Activated CD4-positive, alpha-beta T cell treated with anti-CD3 and anti-CD28 coated beads, Interleukin-2, Interleukin-6, amounts not matched to agents 100 ng/mL and 50 ng/mL, durations not matched to agents 16 hours and 8 hours (primary cell): ENCODE results near the gene C11orf71.

Source experiments
- DNase-seq: peaks from one replicate; pipeline ENCODE4 v3.0.0-alpha.2; 2020

C11orf71 gene, protein sequence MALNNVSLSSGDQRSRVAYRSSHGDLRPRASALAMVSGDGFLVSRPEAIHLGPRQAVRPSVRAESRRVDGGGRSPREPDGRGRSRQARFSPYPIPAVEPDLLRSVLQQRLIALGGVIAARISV

DNA sequence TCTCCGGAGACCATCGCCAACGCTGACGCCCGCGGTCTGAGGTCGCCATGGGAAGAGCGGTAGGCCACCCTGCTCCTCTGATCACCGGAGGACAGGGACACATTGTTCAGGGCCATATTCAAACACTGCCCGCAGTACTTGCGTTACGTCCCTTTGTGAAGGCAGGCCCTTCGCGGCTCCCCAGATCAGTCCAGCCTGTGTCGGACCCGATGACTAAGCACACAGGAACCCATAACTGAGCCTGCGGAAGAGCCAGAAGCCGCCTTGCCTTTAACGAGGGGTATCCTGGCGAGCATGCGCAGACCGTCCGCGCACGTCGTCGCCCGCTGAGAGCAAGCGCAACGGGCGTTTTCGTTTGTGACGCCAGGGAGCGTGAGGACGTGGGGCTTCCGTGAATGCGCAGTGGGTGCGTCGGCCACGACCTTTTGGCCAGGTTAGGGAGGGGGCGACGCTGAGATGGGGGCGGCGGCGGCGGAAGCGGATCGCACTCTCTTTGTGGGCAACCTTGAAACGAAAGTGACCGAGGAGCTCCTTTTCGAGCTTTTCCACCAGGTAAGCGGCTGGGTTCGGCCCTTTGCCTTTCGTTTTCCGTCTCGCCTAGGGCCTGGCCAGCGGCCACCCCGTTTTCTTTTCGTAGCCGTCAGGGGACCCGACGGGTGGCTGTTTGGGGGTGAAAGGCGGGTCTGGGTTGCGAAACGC, at the start of gene C11orf71, which contains the start of gene RBM7:
C11orf71 (minus strand) TSS at position 296 of the 699 bp plus-strand sequence; CDS start at position 116, 180 bp downstream.
RBM7 (plus strand) TSS at position 451 of the 699 bp plus-strand sequence; CDS start at position 457, 6 bp downstream.
- DNase-seq = peak; percentile 98

DNA sequence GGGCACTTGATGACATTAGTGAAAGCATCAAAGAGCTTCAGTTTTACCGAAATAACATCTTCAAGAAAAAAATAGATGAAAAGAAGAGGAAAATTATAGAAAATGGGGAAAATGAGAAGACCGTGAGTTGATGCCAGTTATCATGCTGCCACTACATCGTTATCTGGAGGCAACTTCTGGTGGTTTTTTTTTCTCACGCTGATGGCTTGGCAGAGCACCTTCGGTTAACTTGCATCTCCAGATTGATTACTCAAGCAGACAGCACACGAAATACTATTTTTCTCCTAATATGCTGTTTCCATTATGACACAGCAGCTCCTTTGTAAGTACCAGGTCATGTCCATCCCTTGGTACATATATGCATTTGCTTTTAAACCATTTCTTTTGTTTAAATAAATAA, 49.5 kb upstream of the C11orf71 start:
- DNase-seq = no peak

DNA sequence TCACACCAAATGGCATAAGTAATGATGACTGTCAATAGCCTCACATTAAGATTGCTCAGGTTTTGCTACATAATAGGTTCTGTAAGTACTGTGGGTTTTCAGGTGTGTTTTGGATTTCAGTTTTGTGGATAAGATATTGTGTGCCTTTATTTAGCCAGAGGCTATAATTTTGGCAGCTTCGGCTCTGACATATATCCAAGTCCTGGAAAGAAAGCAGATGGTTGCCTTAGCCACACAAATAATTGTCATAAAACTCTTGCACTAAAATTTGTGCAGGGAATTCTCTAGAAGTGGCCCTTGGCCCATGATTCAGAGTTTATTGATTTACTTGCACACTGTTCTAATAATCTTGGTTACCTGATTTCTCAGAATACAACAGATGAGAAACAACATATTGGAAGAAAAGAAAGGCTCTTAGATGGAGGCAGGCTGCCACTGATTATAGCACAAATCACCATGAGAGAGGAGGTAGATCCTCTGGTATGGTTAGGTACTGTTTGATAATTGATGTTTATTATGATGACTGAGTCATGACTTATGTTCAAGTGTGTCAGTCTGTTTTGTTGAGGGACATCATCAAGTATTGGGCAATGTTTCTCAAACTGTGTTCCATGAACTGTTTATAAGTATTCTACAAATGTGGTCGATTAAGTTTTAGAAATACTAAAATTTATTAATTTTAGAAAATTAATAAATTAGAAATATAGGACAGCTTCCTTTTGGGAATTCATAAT, 48.6 kb upstream of the C11orf71 start:
- no peak for DNase-seq

DNA sequence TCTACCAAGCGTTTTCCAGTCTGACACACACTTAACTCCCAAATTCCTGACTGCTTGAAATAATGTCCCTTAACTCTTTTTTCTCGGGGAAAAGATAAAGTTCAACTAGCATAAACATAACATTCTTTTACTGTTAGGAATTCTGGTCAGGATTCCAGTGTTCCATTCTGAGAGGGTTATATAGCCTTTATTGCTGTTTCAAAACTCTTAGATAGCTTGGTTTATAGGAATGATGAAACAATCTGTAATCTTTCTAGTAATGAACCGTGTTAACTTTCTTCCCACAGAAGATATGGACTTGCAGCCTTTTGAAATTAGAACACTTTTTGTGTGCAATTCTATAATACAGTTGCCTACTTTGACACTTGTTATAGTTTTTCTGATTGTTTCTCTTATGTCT, 47.6 kb upstream of the C11orf71 start:
- DNase-seq = no peak

DNA sequence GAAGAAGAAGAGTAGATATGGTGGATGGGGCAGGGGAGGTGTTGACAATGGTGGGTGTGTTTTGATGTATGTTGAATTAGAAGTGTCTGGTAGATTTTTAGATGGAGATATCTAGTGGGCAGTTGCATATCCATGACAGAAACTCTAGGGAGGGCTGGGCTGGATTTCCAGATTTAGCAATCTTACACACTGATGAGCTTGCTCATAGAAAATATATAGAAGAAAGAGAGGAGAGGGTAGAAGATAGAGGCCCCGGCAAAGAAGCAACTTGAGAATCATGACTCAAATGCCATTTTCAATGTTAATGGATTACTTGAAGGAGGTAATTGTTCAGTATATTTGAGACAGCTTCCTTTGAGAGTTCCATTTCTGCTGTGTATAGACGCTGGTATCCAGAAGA, 47.1 kb upstream of the C11orf71 start:
- no peak for DNase-seq

DNA sequence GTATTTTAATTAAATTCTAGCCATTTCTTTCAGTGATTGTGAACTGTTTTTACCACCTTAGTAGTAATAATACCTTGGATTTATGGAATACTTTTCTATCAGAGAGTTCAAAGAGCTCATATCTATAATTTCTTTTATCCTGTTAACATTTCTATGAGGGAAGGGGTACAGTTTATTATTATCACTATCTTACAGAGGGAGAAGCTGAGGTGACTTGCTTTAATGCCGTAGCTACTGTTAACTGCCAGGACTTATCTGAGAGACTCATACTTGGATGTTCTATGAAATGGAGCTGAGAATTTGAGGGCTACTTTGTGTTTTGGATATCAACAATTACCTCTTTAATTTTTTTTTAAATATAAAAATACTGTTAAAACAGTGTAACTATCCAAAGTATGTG, 42.2 kb upstream of the C11orf71 start:
- no peak for DNase-seq

DNA sequence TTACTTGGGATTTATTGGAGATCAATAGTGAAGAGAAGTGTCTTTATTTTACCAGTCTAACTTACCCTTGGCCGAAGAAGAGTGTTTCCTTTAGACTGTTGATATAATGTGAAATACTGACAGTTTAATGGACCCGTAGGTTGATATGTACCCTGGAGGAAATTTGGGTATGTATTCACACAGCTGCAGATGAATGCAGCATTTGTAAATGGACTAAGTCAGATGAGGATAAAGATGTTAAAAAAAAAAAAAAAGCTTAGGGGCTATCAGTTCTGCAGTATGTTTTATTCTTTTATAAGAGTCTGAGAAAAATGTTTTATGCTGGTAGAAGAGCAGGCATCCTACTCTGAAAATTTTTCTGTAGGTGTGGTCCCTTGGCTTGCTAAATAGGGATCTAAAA, 41.6 kb upstream of the C11orf71 start:
- DNase-seq = no peak

DNA sequence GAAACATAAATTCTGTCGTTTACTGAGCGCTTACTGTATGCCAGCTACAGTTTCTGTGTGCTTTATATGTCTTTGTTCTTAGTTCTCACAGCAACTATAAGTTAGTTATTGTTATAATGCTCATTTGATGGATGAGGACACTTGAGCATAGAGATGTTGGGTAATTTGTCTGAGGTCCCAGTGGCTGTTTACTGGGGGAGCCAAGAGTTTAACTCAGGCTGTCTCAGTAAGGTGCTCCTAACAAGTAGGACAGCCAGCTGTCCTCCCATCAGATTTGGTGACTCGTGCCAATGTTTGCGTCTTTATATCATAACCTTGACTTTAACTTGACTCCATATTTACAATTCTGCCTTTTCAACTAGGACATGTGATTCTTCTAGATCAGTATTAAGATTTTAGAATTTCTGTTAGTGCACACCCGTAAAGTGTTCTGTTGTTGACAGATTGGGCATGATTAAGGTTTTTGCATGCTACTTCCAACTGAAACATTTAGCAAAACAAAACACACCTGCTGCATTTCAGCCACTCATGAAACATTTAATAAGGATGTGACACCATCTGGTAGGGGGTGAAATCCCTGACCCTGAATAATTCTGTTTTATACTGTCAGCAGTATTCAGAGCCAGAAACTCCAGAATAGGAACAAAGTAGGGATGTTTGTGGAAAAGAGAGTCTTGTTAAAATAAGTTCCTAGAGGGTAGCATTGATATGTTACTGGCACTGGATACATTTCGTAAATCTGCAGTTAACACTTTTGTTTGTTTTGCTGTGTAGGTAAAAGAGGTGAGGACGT, 40.9 kb upstream of the C11orf71 start:
- no peak for DNase-seq

DNA sequence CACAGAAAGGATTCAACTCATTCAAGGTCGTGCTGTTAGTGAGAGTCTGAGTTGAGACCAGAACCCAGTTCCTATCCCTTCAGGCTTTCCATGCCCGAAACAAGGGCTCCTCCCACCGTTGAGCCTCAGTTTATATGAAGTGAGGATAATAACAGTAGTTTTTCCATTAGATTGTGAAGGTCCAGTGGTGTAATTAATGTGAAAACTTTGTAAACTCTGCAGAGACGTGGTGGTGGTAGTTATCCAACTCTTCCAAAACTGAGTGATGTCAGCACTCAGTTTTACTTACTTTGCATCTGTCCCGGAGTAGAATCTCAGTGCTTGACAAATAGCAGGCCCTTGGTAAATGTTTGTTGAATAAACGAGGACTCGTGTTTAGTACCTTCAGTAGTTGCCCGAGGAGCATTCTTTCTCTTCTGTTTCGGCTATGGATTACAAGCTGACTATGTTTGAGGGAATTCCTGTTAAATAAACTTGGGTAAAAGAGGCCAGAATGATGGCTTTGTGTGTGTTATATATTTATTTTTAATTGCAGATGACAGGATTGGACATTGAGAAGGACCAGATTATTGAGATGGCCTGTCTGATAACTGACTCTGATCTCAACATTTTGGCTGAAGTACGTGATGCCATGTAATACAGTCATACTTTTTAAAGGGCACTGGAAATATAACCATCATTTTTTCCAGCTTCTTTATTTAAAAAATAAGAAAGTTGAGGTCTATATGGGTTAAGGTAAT, 40.0 kb upstream of the C11orf71 start:
- no peak for DNase-seq

DNA sequence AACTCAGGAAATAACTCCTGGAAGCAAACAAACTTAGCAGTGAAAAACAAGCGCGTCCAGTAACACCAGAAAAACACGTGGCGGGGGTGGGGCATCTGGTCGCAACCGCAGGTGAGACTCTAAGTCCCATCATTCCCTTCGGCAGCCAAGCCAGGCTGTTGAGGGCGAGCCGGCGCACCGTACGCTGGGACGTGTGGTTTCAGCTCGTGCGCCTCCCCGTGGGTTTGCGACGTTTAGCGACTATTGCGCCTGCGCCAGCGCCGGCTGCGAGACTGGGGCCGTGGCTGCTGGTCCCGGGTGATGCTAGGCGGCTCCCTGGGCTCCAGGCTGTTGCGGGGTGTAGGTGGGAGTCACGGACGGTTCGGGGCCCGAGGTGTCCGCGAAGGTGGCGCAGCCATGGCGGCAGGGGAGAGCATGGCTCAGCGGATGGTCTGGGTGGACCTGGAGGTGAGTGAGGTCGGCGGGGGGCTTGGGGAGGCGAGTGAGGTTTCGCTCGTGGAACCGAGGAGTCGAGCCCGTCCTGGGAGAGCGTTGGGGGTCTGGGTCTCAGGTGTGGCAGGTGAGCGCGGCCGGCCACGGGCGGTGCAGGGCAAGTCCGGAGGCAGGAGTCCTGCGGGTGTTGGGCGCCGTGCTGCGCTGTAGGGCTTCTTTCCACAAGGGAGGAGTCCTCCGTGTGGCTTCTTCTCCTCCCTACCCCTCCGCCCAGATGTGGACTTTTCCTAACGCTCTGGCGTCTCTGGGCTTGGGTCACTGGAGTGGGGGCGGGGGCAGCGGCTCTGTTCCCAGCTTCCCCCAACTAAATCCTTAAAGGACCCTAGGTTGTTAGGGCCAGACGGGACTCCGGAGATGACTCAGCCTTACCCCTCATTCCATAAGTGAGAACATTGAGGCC, 39.2 kb upstream of the C11orf71 start, which contains the start of gene REXO2:
REXO2 (plus strand) TSS at position 239 of the 892 bp plus-strand sequence; CDS start at position 301, 62 bp downstream.
- peak; percentile 96 for DNase-seq

DNA sequence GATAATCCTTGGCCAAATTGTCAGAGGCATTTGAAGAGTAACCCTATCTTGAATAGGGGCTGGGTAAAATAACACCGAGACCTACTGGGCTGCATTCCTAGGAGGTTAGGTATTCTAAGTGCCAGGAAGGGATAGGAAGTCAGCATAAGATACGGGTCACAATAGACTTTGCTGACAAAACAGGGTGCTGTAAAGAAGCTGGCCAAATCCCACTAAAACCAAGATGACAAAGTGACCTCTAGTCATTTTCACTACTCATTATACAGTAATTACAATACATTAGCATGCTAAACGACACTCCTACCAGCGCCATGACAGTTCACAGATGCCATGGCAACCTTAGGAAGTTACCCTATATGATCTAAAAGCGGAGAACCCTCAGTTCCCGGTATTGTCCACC, 38.0 kb upstream of the C11orf71 start:
- no peak for DNase-seq

DNA sequence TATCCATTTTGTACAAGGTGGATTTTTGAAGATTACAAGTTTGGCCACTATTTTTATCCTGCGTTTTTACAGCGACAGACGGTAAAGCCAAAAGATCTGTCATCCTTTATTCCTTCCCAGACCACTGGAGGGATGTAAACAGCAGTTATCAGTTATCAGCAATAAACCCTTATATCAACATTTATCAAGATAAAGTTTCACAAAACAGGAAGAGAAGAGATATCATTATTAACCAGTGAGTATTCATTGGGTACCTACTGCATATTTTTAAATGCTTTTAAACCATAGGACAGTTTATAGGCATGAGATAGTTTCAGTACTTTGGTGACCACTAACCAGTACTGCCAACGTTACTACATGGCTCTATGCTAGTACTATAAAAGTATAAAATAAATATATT, 33.1 kb upstream of the C11orf71 start:
- no peak for DNase-seq

DNA sequence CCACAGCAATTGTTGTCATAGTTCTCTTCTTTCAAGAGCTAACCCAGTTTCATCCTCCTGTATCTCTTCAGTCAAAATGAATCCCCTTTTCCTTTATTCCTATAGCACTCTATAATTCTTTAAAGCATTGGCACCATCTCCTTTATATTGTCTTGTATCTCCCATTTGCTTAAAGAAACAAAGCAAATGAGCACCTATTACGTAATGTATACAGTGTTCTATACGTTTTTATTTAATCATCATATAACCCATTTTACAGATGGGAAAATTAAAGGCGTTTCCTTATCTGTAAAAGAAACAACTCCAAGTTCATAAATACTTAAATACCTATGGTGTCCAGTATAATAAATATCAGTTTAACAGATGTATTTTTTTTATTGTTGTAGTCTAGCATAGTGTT, 32.6 kb upstream of the C11orf71 start:
- no peak for DNase-seq

DNA sequence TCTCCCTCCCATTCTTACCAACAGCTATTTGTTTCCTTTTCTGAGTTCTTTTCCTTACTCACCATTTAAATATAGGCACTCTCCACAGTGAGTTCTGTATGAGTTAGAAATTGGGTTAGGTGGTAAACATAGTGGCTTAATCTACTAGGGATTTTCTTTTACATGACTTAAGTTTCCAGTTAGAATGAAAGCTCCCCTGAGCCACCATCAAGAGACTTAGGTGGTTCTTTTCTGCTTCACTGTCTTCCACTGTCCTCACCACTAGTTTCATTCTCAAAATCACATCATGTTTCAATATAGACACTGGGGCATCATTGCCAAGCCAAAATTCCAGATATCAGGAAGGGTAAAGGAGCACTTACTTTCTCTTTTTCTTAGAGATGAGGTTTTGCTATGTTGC, 30.0 kb upstream of the C11orf71 start:
- DNase-seq = no peak

DNA sequence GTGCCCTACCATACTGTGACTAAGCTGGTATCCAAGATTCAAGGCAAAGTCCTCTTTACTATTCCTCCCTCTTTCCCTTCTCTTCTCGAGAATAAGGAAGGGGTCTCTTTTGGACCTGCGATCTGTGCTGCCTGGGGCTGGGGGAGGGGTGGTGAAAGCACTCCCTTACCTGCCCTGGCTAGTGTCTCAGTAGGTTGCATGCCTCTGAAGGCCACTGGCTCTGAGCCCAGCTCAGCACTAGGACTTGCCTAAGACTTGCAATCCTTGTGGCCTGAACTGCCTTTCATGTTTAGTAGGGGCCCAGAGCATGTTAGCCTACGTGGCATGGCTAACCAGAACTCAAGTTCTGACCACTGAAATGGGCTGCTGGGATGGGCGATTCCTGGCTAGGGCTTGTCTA, 26.0 kb upstream of the C11orf71 start:
- no peak for DNase-seq

DNA sequence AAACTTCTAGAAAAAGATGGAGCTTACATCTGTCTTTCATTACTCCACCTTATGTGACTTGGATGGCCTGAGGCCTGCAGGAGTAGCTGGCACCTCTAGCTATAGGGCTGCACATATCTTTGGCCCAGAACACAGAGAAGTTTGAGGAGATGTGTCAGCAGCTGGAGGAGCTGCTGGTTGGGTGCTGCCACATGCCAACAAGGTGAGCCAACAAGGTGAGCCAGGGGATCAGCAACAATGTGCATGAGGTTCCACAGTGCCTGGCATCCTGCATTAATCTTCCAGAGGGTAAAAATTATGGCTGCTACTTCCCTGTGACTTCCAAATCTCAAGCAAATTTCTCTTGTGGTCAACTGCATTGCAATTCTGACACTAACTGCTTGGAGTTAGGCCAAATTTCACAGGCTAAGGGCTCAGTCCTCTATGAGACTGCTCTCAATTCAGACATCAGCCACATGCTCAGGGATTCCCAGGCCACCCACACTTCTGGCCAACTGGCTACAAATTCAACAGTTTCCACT, 16.2 kb upstream of the C11orf71 start:
- no peak for DNase-seq

DNA sequence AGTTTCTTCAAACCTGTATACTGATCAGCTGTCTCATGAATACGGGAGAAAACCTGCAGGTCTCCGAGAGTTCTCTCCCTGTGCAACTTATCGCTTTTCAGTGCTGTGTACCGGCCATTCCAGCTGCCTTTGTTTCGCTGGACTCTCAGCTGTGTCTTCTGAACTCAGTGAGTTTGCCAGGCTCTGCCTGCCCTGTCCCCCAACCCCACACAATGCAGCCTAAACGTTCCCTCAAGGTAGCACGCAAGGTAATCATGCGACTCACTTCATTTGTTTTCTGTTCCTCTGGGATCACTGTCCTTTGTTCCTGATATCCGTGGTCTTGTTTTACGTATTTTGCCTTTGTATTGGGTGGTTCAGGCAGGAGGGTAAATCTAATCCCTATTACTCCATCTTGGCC, 13.6 kb upstream of the C11orf71 start:
- DNase-seq = no peak

DNA sequence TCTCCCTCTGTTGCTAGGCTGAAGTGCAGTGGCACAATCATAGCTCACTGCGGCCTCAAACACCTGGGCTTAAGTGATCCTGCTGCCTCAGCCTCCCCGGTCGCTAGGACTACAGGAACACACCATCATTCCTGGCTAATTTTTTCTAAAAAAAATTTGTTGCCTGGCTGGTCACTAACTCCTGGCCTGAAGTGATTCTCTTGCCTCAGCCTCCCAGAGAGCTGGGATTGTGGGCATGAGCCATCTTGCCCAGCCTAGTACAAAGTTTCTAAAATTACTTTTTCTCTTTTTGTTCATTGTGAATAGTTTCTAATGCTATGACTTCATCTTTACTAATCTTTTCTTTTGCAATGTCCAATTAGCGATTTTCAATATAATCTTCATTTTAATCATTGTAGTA, 12.6 kb upstream of the C11orf71 start:
- DNase-seq = no peak

DNA sequence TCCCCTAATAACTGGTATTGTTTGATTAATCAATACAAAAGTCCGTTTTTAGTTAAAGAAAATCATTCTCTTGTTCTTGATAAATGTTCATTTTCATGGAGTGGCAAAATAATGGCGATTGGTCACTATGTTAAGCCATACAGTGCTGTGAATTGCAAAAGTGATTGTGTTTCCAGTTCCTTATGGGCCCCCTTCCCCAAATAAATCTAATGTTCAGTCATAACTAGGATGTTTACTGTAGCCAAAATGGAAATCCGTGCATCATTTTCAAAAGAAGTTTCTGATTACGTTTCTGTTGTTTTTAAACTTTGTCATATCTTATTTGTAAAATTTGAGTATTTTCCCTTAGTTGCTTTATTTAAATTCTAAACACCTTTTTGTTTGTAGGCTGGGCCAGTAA, 1.0 kb upstream of the C11orf71 start:
- DNase-seq = no peak

DNA sequence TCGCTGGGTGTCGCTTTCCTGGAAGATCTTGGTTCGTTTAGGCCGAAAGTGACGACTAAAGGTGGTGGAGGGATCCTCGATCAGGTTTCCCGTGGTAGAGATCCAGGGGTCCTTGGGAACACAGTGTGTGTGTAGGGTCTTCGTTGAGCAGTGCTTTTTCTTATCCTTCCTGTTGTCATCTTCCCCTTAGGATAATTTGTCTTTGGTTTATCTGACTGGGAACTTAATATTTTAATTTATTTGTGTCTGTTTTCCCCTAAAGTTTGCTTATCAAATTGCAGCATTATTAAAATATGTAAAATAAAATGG, 558 bp upstream of the C11orf71 start:
- DNase-seq = no peak

DNA sequence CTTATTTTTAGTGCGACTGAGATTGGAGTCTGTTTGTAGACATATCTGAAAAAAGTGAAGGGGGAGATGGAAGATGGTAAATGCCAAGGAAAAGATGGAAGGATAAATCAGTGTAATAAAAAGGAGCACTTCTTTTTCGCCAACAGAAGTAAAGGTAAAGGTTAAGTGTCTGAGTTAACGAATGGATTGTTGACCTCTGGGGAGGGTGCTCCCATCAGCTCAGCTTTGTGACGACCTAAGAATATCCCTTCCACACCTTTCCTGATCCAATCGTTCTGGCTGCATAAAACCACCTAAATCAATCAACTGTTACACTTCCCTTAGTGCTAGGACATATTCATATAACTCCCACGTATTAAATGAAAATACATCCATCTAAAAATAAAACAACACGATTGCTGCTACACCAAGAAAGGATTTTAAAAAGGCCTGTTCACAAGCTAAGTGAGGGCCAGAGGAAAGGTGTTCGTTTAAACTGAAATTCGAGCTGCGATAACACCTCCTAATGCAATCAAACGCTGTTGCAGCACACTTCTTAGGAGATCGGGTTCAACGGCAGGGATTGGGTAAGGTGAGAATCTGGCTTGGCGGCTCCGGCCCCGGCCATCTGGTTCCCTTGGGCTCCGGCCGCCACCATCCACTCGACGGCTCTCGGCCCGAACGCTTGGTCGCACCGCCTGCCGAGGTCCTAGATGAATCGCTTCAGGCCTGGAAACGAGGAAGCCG, 658 bp downstream of the C11orf71 start:
- no peak for DNase-seq
